ENCODE data around the gene KLK1. TPM values are rescaled to one million over a fixed set of nuclear protein-coding genes. Genes with fewer than 3 reads are reported as not detected.

The KLK1 gene
- total and polyA plus RNA-seq, 10 of the 15 experiments (the other 5 are each of a cell fraction or from before 2014, with no cell fraction given) = 3.4 to 27.5 (median 20.2) TPM

DNA sequence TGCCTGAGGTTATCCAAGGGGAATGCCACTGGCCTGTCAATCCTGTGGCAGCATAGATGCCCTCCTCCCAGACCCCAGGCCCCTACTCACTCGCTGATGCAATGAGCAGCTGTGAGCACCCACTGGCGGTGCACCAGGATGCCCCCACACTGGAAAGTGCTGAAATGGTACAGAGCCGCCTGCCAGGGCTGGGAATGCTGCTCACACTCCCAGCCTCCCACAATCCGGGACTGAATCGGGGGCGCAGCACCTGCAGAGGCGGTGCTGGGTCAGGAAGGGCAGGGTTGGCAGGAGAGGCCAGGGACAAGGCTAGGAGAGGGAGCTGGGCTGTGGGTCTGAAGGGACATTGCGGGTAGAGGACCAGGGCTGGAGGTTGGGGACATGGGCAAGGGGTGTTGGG is 2.0 kb downstream of the KLK1 start:
- BruUV-seq (replicated peaks) = no TSS peak
- intact Hi-C loops (cut with micrococcal nuclease; ENCODE audit: unreplicated experiment) (no loop called here), in situ Hi-C loops (cut with MboI) (no loop called here)
- Histone ChIP-seq H3K36me3 (ENCODE audit: control insufficient read depth in 2 of 2, insufficient read depth in 2 of 2, low read length in 1 of 2) (no peaks in the 10 kb centered on the region), H3K79me2 (ENCODE audit: control insufficient read depth, insufficient read depth, low read length) (peaks cover 4% of the 10 kb centered on the region), H3K4me1 (ENCODE audit: control insufficient read depth, insufficient read depth, low read length) (peaks cover 33% of the 10 kb centered on the region), H3K27ac (ENCODE audit: control insufficient read depth, insufficient read depth) (no peak overlapping the region), H2AFZ (ENCODE audit: control insufficient read depth, low read depth, low read length) (no peak overlapping the region), H4K20me1 (ENCODE audit: control insufficient read depth, insufficient read depth) (no peaks in the 10 kb centered on the region), H3K4me2 (ENCODE audit: control insufficient read depth, insufficient read depth) (no peak overlapping the region), H3K4me3 (no peak overlapping the region), H3K9ac (ENCODE audit: control insufficient read depth, insufficient read depth, low read length) (no peak overlapping the region; the same call in 1 of the 2 replicates), H3K27me3 (replicated peaks in 1 of 2; ENCODE audit: control insufficient read depth in 2 of 2, insufficient read depth in 2 of 2, low read length in 1 of 2) (no peaks in the 10 kb centered on the region), H3K9me3 (replicated peaks; ENCODE audit: control insufficient read depth, insufficient read depth, low read length) (no peaks in the 10 kb centered on the region)
- SMC1A ChIA-PET (ENCODE audit: uncharacterized antibody, unreplicated experiment) = interaction anchor here (0.6 to 4.6 kb wide), 2 partner anchors 27 to 76 kb away, joined by 3 to 16 read pairs; no protein-coding TSS in a partner anchor
- RAD21 ChIA-PET (ENCODE audit: unreplicated experiment) = interaction anchor here (0.7 to 2.2 kb wide), 3 partner anchors 16 to 27 kb away, joined by 3 to 7 read pairs (median 3); no protein-coding TSS in a partner anchor
- POLR2A ChIA-PET = interaction anchor here (0.6 to 2.9 kb wide), 5 partner anchors 17 to 506 kb away, joined by 3 to 19 read pairs (median 4); no protein-coding TSS in a partner anchor
- DNase-seq (ENCODE audit: low read depth, low spot score) (no peak), ATAC-seq (no peak), FAIRE-seq (no peak)
- 78% methylated on average over 8 of the region's 8 CpGs for WGBS (ENCODE audit: insufficient coverage, insufficient replicate concordance, low lambda C conversion rate, missing lambda C conversion rate)
- no peak for TF ChIP-seq MTA3 (IDR thresholded peaks at IDR 0.05; ENCODE audit: borderline replicate concordance, low read length)
- TF ChIP-seq ZBTB11 (CRISPR knock-in tag; IDR thresholded peaks at IDR 0.05) = no peak
- TF ChIP-seq ATF7 (IDR thresholded peaks at IDR 0.05; ENCODE audit: low read depth) = no peak
- no peak for TF ChIP-seq CREM (IDR thresholded peaks at IDR 0.05; ENCODE audit: low read depth)
- no peak for TF ChIP-seq JUNB (IDR thresholded peaks at IDR 0.05)
- TF ChIP-seq, protein P1, sequence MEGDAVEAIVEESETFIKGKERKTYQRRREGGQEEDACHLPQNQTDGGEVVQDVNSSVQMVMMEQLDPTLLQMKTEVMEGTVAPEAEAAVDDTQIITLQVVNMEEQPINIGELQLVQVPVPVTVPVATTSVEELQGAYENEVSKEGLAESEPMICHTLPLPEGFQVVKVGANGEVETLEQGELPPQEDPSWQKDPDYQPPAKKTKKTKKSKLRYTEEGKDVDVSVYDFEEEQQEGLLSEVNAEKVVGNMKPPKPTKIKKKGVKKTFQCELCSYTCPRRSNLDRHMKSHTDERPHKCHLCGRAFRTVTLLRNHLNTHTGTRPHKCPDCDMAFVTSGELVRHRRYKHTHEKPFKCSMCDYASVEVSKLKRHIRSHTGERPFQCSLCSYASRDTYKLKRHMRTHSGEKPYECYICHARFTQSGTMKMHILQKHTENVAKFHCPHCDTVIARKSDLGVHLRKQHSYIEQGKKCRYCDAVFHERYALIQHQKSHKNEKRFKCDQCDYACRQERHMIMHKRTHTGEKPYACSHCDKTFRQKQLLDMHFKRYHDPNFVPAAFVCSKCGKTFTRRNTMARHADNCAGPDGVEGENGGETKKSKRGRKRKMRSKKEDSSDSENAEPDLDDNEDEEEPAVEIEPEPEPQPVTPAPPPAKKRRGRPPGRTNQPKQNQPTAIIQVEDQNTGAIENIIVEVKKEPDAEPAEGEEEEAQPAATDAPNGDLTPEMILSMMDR (IDR thresholded peaks at IDR 0.05 in 2 of 3, conservative IDR thresholded peaks at IDR 0.05 in 1 of 3; ENCODE audit: control insufficient read depth in 2 of 3, extremely low read depth in 1 of 3, insufficient read depth in 1 of 3, low read depth in 3 of 3, low read length in 3 of 3) = no peak
- TF ChIP-seq NR2F1 (conservative IDR thresholded peaks at IDR 0.05) = no peak
- TF ChIP-seq CBX5 (IDR thresholded peaks at IDR 0.05; ENCODE audit: low read depth) = no peak
- no peak for TF ChIP-seq IRF3 (IDR thresholded peaks at IDR 0.05)
- TF ChIP-seq, protein P2, sequence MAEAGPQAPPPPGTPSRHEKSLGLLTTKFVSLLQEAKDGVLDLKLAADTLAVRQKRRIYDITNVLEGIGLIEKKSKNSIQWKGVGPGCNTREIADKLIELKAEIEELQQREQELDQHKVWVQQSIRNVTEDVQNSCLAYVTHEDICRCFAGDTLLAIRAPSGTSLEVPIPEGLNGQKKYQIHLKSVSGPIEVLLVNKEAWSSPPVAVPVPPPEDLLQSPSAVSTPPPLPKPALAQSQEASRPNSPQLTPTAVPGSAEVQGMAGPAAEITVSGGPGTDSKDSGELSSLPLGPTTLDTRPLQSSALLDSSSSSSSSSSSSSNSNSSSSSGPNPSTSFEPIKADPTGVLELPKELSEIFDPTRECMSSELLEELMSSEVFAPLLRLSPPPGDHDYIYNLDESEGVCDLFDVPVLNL (IDR thresholded peaks at IDR 0.05; ENCODE audit: low read depth, low read length) = no peak
- no peak for TF ChIP-seq HDAC2 (IDR thresholded peaks at IDR 0.05)
- CTCF ChIA-PET = interaction anchor here (1.2 kb wide), 1 partner anchor 8 kb away, joined by 4 read pairs; no protein-coding TSS in a partner anchor
